Measurements from ENCODE around the gene MYO7B. TPM values are rescaled to one million over a fixed set of nuclear protein-coding genes. Genes with fewer than 3 reads are reported as not detected.

Gene MYO7B
- total RNA-seq, 1 donor from 2014 or later = 0.44 TPM

GRCh38 chr2:127605691-127606263, 70.3 kb downstream of the MYO7B start:
- no peak for DNase-seq
- H3K9me3 ChIP-seq (replicated peaks) = peaks cover 19% of the 10 kb centered on the region
- no peaks in the 10 kb centered on the region for H3K4me1 ChIP-seq
- intact Hi-C loops (cut with micrococcal nuclease) = no loop called here
- H3K4me3 ChIP-seq = no peak overlapping the region
- TF ChIP-seq CTCF (IDR thresholded peaks at IDR 0.05; ENCODE audit: borderline replicate concordance) = no peak
- no peaks in the 10 kb centered on the region for H3K36me3 ChIP-seq
- H3K27ac ChIP-seq (replicated peaks) = no peak overlapping the region
- no peaks in the 10 kb centered on the region for H3K27me3 ChIP-seq (ENCODE audit: low read depth)

- Histone ChIP-seq H3K27me3 (ENCODE audit: low read depth) (no peaks in the 10 kb centered on the region), H3K27ac (replicated peaks) (no peak overlapping the region), H3K4me3 (no peak overlapping the region), H3K4me1 (no peaks in the 10 kb centered on the region), H3K36me3 (no peaks in the 10 kb centered on the region), H3K9me3 (replicated peaks) (peaks cover 28% of the 10 kb centered on the region)
- DNase-seq = no peak
- TF ChIP-seq CTCF (IDR thresholded peaks at IDR 0.05; ENCODE audit: borderline replicate concordance) = no peak
- intact Hi-C loops (cut with micrococcal nuclease) = no loop called here
Measured at GRCh38 chr2:127606625-127607398, 71.3 kb downstream of the MYO7B start.

- Histone ChIP-seq H3K36me3 (no peaks in the 10 kb centered on the region), H3K4me1 (no peaks in the 10 kb centered on the region), H3K27me3 (ENCODE audit: low read depth) (no peaks in the 10 kb centered on the region), H3K27ac (replicated peaks) (no peak overlapping the region), H3K4me3 (no peak overlapping the region), H3K9me3 (replicated peaks) (peaks cover 25% of the 10 kb centered on the region)
- DNase-seq = no peak
- TF ChIP-seq CTCF (IDR thresholded peaks at IDR 0.05; ENCODE audit: borderline replicate concordance) = no peak
- intact Hi-C loops (cut with micrococcal nuclease) = no loop called here
Measured at GRCh38 chr2:127607399-127607908, 72.0 kb downstream of the MYO7B start.

- Histone ChIP-seq H3K27me3 (ENCODE audit: low read depth) (no peaks in the 10 kb centered on the region), H3K9me3 (replicated peaks) (peaks cover 25% of the 10 kb centered on the region), H3K4me3 (no peak overlapping the region), H3K4me1 (no peaks in the 10 kb centered on the region), H3K36me3 (no peaks in the 10 kb centered on the region), H3K27ac (replicated peaks) (no peak overlapping the region)
- no peak for TF ChIP-seq CTCF (IDR thresholded peaks at IDR 0.05; ENCODE audit: borderline replicate concordance)
- intact Hi-C loops (cut with micrococcal nuclease) = no loop called here
- no peak for DNase-seq
Measured at GRCh38 chr2:127608061-127609030, 72.9 kb downstream of the MYO7B start.

- Histone ChIP-seq H3K27me3 (ENCODE audit: low read depth) (no peaks in the 10 kb centered on the region), H3K9me3 (replicated peaks) (peaks cover 29% of the 10 kb centered on the region), H3K4me3 (no peak overlapping the region), H3K36me3 (no peaks in the 10 kb centered on the region), H3K4me1 (no peaks in the 10 kb centered on the region), H3K27ac (replicated peaks) (no peak overlapping the region)
- intact Hi-C loops (cut with micrococcal nuclease) = no loop called here
- no peak for TF ChIP-seq CTCF (IDR thresholded peaks at IDR 0.05; ENCODE audit: borderline replicate concordance)
- DNase-seq = no peak
Measured at GRCh38 chr2:127609031-127609751, 73.7 kb downstream of the MYO7B start.
